ENCODE data around the gene TRAK2.

Gene TRAK2

DNA sequence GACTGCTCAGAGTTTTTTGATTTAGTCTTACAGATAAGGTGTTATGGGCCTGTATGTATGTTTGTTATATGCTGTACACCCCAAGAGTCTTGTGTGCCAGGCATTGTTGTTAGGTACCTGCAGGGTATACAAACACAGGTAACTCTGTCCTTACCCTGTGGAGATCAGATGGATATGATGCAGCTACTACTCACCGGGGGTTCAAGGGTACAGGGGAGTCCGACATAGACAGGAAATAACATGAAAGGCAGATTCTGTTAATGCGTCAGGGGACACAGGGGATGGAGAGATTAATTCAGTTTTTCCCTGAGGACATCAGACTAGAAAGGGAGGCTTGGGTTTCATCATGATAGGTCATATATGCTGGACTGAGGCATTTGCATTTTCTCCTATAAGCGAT lies 31.3 kb downstream of the TRAK2 start:
- no peak for DNase-seq (ENCODE audit: low read depth, low spot score)
- peak overlapping the region; percentile 60 for H3K27ac ChIP-seq

DNA sequence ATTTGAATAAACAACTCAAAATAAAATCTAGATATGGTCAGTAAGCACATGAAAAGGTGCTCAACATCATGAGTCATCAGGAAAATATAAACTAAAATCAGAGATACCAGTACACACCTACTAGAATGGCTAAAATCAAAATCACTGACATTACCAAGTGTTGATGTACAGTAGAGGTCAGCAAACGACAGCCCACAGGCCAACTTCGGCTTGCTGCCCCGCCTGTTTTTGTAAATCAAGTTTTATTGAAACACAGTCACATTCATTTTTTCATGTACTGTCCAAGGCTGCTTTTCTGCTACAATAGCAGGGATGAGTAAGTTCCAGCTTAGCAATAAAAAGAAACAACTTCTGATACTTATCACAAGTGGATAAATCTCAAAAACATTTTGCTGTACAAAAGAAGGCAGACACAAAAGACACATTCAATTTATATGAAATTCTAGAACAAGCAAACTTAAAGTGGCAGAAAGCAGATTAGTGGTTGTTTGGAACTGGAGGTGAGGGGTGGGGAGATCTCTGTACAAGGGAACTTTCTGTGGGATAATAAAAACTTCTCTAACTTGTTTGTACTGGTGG lies 32.1 kb downstream of the TRAK2 start:
- H3K27ac ChIP-seq, result peak overlapping the region; percentile 60
- DNase-seq (ENCODE audit: low read depth, low spot score), result peak; percentile 14

GRCh38 chr2:201415149-201415548 lies 36.1 kb downstream of the TRAK2 start:
- no peak overlapping the region for H3K27ac ChIP-seq
- DNase-seq (ENCODE audit: low read depth, low spot score), result no peak

DNA sequence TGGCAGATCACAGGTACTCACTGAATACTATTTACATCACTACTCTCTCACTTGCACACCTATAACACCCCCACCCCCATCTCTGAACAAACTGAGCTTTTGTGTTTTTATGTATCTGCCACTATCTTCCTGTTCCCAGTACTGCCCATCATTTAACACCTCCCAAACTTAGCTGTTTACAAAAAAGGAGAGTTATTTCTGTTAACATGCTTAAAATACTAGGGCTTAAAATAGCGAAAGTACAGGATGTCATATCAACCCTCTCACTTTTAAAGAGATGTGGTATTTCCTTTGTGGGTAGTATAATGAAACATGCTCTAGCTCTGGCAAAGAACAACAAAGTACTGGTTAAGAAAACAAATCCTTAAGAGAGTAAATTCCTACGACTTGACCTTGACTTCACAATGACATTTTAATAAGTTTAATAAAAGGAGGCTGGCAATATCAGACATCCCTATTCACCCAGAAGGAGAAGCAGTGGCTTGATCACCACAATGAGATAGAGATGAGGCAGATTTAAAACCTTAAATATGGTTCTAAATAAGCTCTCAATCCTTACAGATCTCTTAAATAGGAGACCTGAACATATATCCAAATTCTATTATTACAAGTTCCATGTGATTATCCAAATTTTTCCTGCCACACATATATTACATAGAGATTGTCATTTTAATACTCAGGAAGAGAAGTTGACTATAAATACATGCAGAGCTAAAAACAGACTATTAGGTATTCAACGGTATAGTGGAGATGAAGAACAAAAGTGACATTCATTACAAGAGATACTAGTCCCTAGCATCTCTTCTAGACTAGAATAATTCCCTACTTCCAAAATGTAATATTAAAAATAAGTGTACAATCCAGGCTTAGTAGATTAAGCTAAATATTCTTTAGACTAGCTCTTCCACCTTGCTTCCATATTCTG lies 36.9 kb downstream of the TRAK2 start:
- no peak for DNase-seq (ENCODE audit: low read depth, low spot score)
- H3K27ac ChIP-seq, result no peak overlapping the region

DNA sequence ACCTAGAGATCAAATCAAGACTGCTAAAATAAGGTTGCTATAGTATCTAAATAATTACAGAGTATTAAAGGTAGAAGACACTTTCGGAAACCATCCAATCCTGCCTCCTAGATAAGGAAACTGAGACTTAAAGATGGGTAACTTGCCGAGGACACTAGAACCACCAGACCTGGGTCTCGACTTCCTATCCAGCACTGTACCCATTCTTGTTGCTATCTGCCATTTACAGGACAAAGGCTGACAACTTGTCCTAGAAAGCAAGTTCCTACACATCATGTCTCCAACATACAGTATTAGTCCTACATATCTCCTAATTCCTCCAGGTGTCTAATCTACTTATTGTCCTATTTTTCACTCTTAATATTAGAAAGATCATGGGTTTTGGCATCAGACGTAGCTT lies 37.7 kb downstream of the TRAK2 start:
- no peak for DNase-seq (ENCODE audit: low read depth, low spot score)
- H3K27ac ChIP-seq, result no peak overlapping the region

DNA sequence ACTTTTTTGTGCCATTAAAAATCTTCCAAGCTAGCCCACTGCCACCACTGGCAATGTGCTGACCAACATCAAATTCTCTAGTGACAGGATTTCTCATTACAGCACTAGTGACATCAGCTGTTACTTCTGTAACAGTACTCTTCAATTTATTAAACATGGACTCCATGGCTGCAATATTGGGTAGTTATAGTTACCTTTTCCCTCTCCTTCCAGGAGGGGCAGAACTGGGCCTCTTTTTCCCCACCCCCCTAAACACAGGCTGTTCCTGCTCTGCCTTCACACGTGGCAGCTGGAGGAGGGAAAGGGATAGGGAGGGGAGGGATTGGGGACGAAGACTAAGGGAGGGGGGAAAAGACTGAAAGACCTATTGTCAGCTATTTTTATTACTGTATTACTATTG lies 38.1 kb downstream of the TRAK2 start:
- DNase-seq (ENCODE audit: low read depth, low spot score), result no peak
- no peak overlapping the region for H3K27ac ChIP-seq

DNA sequence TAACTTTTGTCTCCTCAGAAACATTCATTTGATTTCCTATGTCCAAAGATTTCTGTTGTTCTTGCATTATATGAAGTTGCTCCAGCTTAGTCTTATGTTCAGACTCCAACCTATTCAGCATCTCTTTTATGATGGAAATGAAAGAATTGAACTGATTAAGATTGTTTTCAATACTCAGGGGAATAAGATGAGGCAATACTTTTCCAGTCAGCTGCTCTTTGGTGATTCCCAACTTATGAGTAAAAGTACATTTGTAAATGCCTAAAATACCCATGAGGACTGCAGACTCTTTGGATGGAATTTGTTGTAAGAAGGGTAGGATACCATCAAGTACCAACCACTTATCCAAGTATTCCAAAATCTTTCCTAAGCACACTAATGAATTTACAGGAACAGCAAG lies 39.8 kb downstream of the TRAK2 start:
- H3K27ac ChIP-seq, result no peak overlapping the region
- DNase-seq (ENCODE audit: low read depth, low spot score), result no peak

- no peak for DNase-seq (ENCODE audit: low read depth, low spot score)
- H3K27ac ChIP-seq, result no peak overlapping the region
Observed at GRCh38 chr2:201408931-201409330, 42.3 kb downstream of the TRAK2 start.

GRCh38 chr2:201407265-201407664 lies 44.0 kb downstream of the TRAK2 start:
- DNase-seq (ENCODE audit: low read depth, low spot score), result no peak
- peak overlapping the region; percentile 39 for H3K27ac ChIP-seq

DNA sequence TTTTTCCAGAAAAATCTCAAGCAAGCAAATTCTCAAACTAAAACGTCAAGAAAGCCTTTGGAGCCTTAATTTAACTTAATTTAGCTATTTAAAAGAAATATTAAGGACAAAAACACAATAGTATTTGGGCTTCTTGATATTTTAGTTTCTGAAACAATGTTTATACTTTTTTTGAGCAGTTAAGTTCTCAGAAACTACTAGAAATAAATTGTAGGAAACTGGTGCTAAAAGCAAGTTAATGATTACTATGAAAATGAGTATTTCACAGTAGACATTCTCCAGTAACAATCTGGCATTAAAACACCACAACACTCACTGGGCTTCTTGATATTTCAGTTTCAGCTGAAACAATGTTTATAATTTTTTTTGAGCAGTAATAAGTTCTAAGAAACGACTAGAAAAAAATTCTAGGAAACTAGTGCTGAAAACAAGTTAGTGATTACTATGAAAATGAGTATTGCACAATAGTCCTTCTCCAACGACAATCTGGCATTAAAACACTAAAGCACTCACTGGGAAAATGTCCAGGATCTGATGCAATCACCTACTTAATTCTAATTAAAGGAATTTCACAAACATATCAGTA lies 45.1 kb downstream of the TRAK2 start:
- H3K27ac ChIP-seq, result peak overlapping the region; percentile 39

DNA sequence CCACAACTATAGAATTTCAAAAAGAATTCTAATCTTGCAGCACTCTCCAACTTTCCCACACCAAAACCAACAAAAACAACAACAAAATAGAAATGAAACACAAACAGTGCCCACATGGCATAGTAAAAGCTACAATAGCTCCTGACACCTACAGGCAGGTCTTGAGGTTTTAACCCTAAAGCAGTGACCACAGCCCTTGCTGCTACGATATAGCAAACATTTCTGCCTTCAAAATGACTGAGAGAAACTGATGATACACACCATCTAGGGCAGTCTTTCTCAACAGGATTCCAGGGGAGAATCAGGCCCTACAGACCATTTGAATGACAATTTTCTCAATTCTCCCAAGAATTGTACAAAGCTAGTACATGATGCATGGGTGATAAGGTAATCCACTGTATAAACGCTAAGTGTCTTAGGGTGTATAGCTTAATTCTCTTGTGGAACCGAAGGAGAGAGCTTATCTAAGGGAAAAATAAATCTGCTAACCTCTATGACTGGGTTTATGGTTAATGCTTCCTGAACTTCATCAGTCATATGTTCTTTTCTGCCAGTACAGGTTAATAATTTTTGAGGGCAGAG lies 46.5 kb downstream of the TRAK2 start:
- no peak overlapping the region for H3K27ac ChIP-seq
- DNase-seq (ENCODE audit: low read depth, low spot score), result no peak

More for the DNA sequence above, 45.1 kb downstream of the TRAK2 start:
- no peak for DNase-seq (ENCODE audit: low read depth, low spot score)

DNA sequence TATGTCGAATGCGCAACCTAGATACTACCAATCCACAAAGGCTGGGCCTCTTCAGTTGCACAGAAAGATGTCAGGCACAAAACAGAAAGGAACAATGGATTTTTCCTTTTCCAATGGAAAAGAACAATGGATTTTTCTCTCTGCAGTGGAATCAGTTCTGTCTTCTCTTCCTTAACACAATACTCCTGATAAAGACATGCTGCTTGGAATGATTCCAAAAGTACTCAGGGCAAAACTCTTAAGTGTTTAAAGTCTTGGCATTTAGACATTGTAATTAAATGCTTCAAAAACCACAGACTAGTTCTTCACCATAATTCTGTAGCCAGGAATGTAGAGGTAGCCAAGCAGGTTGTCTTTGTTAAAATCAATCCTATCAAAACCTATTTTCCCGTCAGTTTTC lies 47.4 kb downstream of the TRAK2 start:
- H3K27ac ChIP-seq, result no peak overlapping the region
- DNase-seq (ENCODE audit: low read depth, low spot score), result peak; percentile 12

DNA sequence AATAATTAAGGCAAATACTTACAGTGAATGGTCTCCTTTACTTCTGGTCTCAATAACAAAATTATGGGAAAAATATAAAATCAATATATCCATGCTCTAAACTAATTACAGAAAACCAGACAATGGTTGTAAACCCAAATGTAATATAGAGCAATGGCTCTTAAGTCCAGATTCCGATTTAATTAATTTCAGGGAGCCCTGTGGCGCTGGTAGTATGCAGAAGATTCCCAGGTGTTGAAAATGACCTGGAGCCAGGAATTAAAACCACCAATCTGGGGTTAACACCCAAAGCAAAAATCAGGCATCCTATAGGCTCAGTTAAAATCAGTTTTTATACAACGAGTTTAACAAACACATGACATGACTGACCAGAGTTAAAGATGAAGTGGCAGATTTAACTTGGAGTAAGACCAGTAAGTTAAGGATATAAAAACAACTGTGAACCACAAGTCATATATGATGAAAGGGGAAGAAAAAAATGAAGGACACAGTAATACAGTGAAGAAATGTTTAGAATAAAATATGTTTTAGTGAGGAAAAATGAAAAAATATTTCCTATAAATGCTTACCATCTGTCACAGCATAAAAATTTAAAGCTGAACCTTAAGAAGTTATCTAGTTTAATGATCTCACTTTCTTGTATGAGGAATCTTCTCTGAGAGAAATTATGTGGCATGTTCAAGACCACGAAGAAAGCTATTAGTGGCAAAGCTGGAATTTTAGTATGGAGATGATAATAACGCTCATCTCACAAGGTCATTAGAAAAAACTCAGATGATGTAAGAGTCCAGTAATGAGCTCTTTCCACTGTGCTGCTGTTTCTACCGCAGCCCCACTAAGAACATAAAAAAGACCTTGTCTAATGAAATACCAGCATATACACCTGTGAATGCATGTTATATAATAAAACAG lies 48.4 kb downstream of the TRAK2 start:
- no peak for DNase-seq (ENCODE audit: low read depth, low spot score)

GRCh38 chr2:201401815-201402214 lies 49.4 kb downstream of the TRAK2 start:
- no peak for DNase-seq (ENCODE audit: low read depth, low spot score)
- no peak overlapping the region for H3K27ac ChIP-seq

More for the DNA sequence above, 48.4 kb downstream of the TRAK2 start:
- no peak overlapping the region for H3K27ac ChIP-seq

GRCh38 chr2:201396595-201396994 lies 54.7 kb downstream of the TRAK2 start:
- no peak for DNase-seq (ENCODE audit: low read depth, low spot score)
- H3K27ac ChIP-seq, result peak overlapping the region; percentile 40

- peak overlapping the region; percentile 56 for H3K27ac ChIP-seq
- DNase-seq (ENCODE audit: low read depth, low spot score), result peak; percentile 59
Observed at GRCh38 chr2:201383136-201383535, 68.1 kb downstream of the TRAK2 start.

- no peak overlapping the region for H3K27ac ChIP-seq
- no peak for DNase-seq (ENCODE audit: low read depth, low spot score)
Observed at GRCh38 chr2:201378496-201379397, 72.5 kb downstream of the TRAK2 start.

DNA sequence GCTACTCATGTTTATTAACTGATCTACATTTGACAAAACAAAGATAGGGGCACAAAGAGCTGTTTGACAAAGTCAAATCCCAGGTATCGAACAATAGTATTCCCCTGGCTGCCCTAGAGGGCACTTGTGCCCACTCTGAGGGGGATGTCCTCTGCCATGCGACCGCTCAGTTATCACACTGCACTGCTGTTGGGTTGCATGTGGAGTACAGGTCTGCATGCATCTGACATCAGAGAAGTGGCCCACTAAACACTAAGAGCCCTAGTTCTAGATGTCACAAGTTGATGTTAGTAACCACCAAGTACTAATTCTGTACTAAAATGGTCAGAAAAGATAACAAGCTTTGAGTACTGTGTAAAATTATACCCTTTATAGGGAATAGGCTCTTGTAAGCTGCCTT lies 74.0 kb downstream of the TRAK2 start:
- no peak for DNase-seq (ENCODE audit: low read depth, low spot score)
- H3K27ac ChIP-seq, result no peak overlapping the region

- no peak for DNase-seq (ENCODE audit: low read depth, low spot score)
- no peak overlapping the region for H3K27ac ChIP-seq
Observed at GRCh38 chr2:201369775-201370174, 81.5 kb downstream of the TRAK2 start.
